ENCODE data around the gene FAM50B. TPM values are rescaled to one million over a fixed set of nuclear protein-coding genes. Genes with fewer than 3 reads are reported as not detected.

The FAM50B gene
- total RNA-seq, 1 experiment from 2014 or later, result 3.3 TPM

DNA sequence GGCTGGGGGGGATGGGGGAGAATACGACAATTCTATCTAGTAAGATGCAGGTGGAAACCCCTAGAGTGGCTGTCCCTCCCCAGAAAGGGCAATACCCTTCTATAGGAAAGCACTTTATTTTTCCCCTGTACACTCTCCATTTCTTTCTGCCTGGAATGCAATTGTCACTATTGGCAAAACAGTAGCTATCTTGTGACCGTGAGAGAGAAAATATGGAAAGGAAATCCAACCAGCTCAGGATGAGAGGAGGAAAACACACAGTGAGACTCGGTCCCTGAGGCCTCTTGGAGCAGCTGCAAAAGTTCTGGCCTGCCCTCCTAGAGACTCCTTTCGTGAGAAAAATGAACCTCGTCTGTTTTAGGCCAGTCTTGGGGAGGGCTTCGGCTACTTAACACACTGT, 43.4 kb downstream of the FAM50B start:
- H3K27ac Mint-ChIP-seq, result no peak overlapping the region
- H3K79me2 ChIP-seq (ENCODE audit: insufficient read depth, low read length), result no peaks in the 10 kb centered on the region

More for the DNA sequence above, 43.4 kb downstream of the FAM50B start:
- H3K36me3 Mint-ChIP-seq (ENCODE audit: insufficient read depth in 1 of 3, low read depth in 3 of 3), result peaks cover 0 to 3% (median 0%) of the 10 kb centered on the region in 3 experiments; a peak in 2 of 7 replicates
- peaks cover 40 to 45% of the 10 kb centered on the region in 2 experiments for H3K4me1 Mint-ChIP-seq
- no peaks in the 10 kb centered on the region for H3K23me2 ChIP-seq (ENCODE audit: insufficient read length, low read depth, low read length, poor library complexity, severe bottlenecking)
- H3T11ph ChIP-seq (ENCODE audit: low read length), result no peak overlapping the region
- H2AK5ac ChIP-seq (ENCODE audit: insufficient read length, low read length), result no peak overlapping the region
- no peak overlapping the region for H2BK120ac ChIP-seq (ENCODE audit: low read depth, low read length, poor library complexity, severe bottlenecking)
- DNase-seq, result no peak
- no peak overlapping the region for H2BK20ac ChIP-seq (ENCODE audit: low read depth, low read length, poor library complexity, severe bottlenecking)
- no peak overlapping the region for H2BK5ac ChIP-seq (ENCODE audit: insufficient read length, low read length)
- H4K91ac ChIP-seq (ENCODE audit: insufficient read length, low read depth, low read length), result no peak overlapping the region
- no peak overlapping the region for H3K18ac ChIP-seq (ENCODE audit: insufficient read length, low read depth, low read length)
- no peak overlapping the region for H3K56ac ChIP-seq (ENCODE audit: insufficient read length, low read depth, low read length)
- H3K4ac ChIP-seq (ENCODE audit: low read depth, low read length), result no peak overlapping the region
- H3K4me3 Mint-ChIP-seq, result no peak overlapping the region
- no peak overlapping the region for H3K23ac ChIP-seq (ENCODE audit: insufficient read length, low read depth, low read length)
- no peaks in the 10 kb centered on the region; a peak in 1 of 5 replicates for H3K9me3 Mint-ChIP-seq
- H3K9me3 ChIP-seq (ENCODE audit: control insufficient read depth, low read depth, low read length), result no peaks in the 10 kb centered on the region
- peaks cover 13% of the 10 kb centered on the region for H3K27me3 Mint-ChIP-seq (ENCODE audit: low read depth)
- H4K20me1 ChIP-seq (ENCODE audit: control insufficient read depth, insufficient read depth, insufficient read length), result no peaks in the 10 kb centered on the region
- peaks cover 11% of the 10 kb centered on the region; the same call in 1 of the 2 replicates for H3K4me1 ChIP-seq (ENCODE audit: insufficient read depth, low read length)
- no peak overlapping the region for H3K4me2 ChIP-seq (ENCODE audit: insufficient read depth, insufficient read length, low read length)
- no peak overlapping the region for H2BK12ac ChIP-seq (ENCODE audit: insufficient read length, low read depth, low read length)
- no peak overlapping the region for H3K14ac ChIP-seq (ENCODE audit: insufficient read depth, low read length)
- no CpG with 5 or more reads among the region's 6 CpGs for WGBS (ENCODE audit: extremely low coverage, insufficient read length, low lambda C conversion rate)
- no peak overlapping the region for H4K5ac ChIP-seq (ENCODE audit: insufficient read length, low read depth, low read length)
- no peak overlapping the region for H2BK15ac ChIP-seq (ENCODE audit: low read depth, low read length)
- no peaks in the 10 kb centered on the region for H3K27me3 ChIP-seq (ENCODE audit: insufficient read depth, low read length)
- no peak overlapping the region for H3K27ac ChIP-seq (ENCODE audit: insufficient read length, low read depth, low read length)
- H2AFZ ChIP-seq (ENCODE audit: low read length), result no peak overlapping the region
- H3K9ac ChIP-seq (ENCODE audit: extremely low read depth, insufficient read length, low read length), result no peak overlapping the region
- TF ChIP-seq, protein P1, sequence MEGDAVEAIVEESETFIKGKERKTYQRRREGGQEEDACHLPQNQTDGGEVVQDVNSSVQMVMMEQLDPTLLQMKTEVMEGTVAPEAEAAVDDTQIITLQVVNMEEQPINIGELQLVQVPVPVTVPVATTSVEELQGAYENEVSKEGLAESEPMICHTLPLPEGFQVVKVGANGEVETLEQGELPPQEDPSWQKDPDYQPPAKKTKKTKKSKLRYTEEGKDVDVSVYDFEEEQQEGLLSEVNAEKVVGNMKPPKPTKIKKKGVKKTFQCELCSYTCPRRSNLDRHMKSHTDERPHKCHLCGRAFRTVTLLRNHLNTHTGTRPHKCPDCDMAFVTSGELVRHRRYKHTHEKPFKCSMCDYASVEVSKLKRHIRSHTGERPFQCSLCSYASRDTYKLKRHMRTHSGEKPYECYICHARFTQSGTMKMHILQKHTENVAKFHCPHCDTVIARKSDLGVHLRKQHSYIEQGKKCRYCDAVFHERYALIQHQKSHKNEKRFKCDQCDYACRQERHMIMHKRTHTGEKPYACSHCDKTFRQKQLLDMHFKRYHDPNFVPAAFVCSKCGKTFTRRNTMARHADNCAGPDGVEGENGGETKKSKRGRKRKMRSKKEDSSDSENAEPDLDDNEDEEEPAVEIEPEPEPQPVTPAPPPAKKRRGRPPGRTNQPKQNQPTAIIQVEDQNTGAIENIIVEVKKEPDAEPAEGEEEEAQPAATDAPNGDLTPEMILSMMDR (conservative IDR thresholded peaks at IDR 0.05), result no peak
- no peaks in the 10 kb centered on the region for H3K79me1 ChIP-seq (ENCODE audit: insufficient read depth, low read depth, low read length, poor library complexity, severe bottlenecking)
- H4K8ac ChIP-seq (replicated peaks; ENCODE audit: insufficient read length, low read depth, low read length), result no peak overlapping the region
